Left ventricle myocardium inferior (tissue), 1 donor: ENCODE results near the gene FSTL5. TPM values are rescaled to one million over a fixed set of nuclear protein-coding genes. Genes with fewer than 3 reads are reported as not detected.
A peak's percentile ranks its signal among the peaks of the same experiment; 100 is the strongest.

Experiments
- DNase-seq: peaks from one replicate; pipeline ENCODE4 v3.0.0-alpha.2; 2020
- H3K27ac ChIP-seq: fragments of 200-600 bp; replicated peaks from 2 replicates; pipeline ENCODE4 v1.8.0; 2021
- H3K27me3 ChIP-seq: fragments of 200-600 bp; 2 replicates; pipeline ENCODE4 v1.8.0; 2021; ENCODE audit warnings: low read depth
- H3K36me3 ChIP-seq: fragments of 200-600 bp; 2 replicates; pipeline ENCODE4 v1.8.0; 2021
- H3K4me1 ChIP-seq: fragments of 200-600 bp; 2 replicates; pipeline ENCODE4 v1.8.0; 2021
- H3K4me3 ChIP-seq: fragments of 200-600 bp; 2 replicates; pipeline ENCODE4 v1.8.0; 2021; ENCODE audit warnings: mild to moderate bottlenecking, moderate library complexity
- H3K9me3 ChIP-seq: fragments of 200-600 bp; replicated peaks from 2 replicates; pipeline ENCODE4 v1.8.0; 2021
- intact Hi-C: fragments of 100-400 bp; cut with micrococcal nuclease; formaldehyde crosslinking; loops from one replicate; pipeline ENCODE4 v1.11.0; 2022
- total RNA-seq: library from RNA; stranded (reverse); fragmentation: NEBNext Ultra II Directional; extraction: Animal tissue kit (Norgen Biotek cat#: 25700); gene quantifications from one replicate; pipeline ENCODE4 v1.2.1, GENCODE V29; 2021
- TF ChIP-seq, protein P1 (sequence below): fragments of 200-600 bp; IDR thresholded peaks from 2 replicates; pipeline ENCODE4 v1.8.0; 2021; ENCODE audit warnings: antibody characterized with exemption, mild to moderate bottlenecking, borderline replicate concordance
- donor health status: DM: no; HTN: yes; CAD: no; lungs with severe emphysema.

FSTL5 gene
- total RNA-seq, 1 donor from 2014 or later: not detected

DNA sequence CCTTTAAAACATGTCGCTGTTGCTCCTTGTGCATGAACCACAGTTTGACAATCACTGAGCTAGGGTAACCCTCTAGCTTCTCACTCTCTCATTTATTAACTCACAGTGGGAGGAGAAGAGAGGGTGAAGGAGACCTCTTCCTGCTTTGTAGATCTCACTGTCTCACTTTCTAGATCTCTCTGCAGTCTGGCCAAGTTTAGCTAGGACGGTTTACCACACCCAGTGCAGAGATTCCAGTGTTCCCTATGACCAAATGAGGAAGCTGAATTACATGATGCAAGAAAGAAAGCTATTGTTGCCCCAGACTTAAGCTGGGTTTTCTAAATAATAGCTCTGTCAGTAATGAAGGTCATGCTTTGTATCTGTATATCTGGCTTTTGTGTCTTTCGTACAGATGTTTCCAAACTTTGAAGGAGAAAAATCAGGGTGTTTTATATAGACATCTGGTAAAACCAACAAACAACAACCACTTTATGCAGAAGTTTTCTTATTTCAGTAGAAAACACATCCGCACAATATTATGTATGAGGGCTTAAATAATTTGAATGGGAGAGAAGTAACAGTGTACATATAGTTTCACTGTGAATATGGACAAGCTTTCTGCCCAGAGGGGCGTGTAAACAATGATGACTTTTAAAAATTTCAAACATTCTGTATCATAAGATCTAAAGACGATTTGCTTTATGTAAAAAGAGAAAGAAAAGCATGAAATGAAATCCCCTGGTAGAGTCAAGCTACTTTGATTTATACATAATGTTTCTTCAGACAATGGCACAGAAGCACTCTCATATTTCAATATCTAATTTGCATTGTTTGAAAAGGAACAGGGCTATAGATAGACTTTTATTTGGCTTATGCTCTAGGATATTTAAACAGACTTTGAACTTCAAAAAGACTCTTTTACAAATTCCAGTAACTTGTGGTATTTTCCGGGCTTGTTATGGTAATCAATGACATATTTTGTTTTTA is 582.3 kb downstream of the FSTL5 start:
- Histone ChIP-seq H3K36me3 (no peaks in the 10 kb centered on the region), H3K4me3 (no peak overlapping the region), H3K9me3 (peaks cover 3% of the 10 kb centered on the region), H3K27me3 (no peaks in the 10 kb centered on the region), H3K27ac (no peak overlapping the region), H3K4me1 (no peaks in the 10 kb centered on the region)
- no peak for DNase-seq
- TF ChIP-seq, protein P1, sequence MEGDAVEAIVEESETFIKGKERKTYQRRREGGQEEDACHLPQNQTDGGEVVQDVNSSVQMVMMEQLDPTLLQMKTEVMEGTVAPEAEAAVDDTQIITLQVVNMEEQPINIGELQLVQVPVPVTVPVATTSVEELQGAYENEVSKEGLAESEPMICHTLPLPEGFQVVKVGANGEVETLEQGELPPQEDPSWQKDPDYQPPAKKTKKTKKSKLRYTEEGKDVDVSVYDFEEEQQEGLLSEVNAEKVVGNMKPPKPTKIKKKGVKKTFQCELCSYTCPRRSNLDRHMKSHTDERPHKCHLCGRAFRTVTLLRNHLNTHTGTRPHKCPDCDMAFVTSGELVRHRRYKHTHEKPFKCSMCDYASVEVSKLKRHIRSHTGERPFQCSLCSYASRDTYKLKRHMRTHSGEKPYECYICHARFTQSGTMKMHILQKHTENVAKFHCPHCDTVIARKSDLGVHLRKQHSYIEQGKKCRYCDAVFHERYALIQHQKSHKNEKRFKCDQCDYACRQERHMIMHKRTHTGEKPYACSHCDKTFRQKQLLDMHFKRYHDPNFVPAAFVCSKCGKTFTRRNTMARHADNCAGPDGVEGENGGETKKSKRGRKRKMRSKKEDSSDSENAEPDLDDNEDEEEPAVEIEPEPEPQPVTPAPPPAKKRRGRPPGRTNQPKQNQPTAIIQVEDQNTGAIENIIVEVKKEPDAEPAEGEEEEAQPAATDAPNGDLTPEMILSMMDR: no peak
- intact Hi-C loops: no loop called here

DNA sequence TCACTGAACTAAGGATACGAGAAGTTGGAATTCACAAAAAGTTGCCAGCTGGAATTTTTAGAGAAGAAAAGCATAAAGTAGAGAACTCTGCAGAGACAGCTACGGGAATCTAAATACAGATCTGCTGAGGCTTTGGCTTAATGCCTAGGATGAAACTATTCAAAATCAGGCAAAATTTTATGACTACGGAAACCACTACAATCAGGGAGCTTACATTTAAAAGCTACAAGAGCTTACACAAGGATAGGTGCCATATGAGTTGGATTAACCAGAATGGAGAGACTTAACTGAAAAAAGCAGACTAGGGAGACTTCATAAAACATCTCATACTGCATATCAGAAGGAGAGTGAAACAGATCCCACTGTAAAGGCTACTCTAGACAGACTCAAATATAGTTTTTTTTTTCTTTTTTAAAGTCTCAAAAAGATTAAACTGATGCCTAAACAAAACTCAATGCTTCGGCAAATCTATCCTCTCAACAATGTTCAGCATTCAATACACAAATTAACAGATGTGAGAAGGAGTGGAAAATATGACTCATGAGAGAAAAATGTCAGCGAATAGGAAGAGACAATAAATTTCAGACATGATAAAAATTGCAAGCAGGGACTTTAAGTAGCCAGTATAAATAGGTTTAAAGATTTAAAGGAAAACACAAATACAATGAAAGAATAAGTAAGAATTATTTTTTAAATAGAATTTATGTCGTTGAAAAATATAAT is 586.1 kb downstream of the FSTL5 start:
- DNase-seq: no peak
- no peaks in the 10 kb centered on the region for H3K36me3 ChIP-seq
- peaks cover 27% of the 10 kb centered on the region for H3K9me3 ChIP-seq
- H3K4me1 ChIP-seq: no peaks in the 10 kb centered on the region
- TF ChIP-seq, protein P1: no peak
- intact Hi-C loops: no loop called here
- H3K27me3 ChIP-seq: no peaks in the 10 kb centered on the region
- no peak overlapping the region for H3K27ac ChIP-seq
- H3K4me3 ChIP-seq: no peak overlapping the region

DNA sequence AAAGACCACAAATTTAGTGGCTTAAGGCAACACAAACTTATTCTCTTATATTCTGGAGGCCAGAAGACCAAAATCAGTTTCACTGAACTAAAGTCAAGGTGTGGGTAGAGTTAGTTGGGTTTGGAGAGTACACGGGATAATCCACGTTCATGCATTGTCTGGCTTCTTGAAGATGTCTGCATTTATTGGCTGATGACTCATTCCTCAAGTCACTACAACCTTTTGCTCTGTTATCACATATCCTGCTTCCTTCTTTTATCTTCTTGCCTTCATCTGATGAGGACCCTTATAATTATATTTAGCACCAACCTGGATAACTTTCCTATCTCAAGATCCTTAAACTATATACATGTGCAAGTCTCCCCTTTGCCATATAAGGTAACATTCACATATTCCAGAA is 590.0 kb downstream of the FSTL5 start:
- TF ChIP-seq, protein P1: no peak
- Histone ChIP-seq H3K27me3 (no peaks in the 10 kb centered on the region), H3K27ac (no peak overlapping the region), H3K36me3 (no peaks in the 10 kb centered on the region), H3K4me3 (no peak overlapping the region), H3K9me3 (peaks cover 27% of the 10 kb centered on the region), H3K4me1 (no peaks in the 10 kb centered on the region)
- DNase-seq: no peak
- intact Hi-C loops: no loop called here

DNA sequence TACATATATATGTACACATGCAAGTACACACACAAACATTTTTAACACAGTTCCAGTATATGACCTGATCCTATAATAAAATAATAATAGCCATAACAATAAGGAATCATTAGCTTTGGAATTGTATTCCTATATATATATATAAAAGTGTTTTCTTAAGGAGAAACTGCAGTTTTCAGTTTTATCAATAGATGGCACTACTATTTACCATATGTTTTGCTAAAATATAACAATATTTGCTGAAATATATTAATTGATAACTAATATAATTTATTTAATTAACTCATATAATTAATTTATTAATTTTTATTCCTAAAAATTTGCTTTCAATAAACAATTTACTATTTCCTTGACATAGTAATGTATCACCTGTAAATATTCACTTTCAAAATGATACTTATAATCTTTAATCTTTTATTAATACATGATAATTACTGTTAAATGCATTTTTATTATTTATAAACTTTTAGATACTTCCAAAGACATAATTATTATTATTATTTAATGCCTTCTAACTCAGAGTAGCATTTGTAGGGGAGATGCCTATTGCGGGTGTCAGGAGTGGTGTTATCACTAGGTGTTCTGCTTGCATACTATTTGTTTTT is 599.5 kb downstream of the FSTL5 start:
- Histone ChIP-seq H3K36me3 (no peaks in the 10 kb centered on the region), H3K4me3 (no peak overlapping the region), H3K4me1 (no peaks in the 10 kb centered on the region), H3K9me3 (peaks cover 4% of the 10 kb centered on the region), H3K27me3 (no peaks in the 10 kb centered on the region), H3K27ac (no peak overlapping the region)
- TF ChIP-seq, protein P1: peak; percentile 26
- DNase-seq: no peak
- intact Hi-C loops: no loop called here
